Measurements from ENCODE around the gene FRAT1.

DNA sequence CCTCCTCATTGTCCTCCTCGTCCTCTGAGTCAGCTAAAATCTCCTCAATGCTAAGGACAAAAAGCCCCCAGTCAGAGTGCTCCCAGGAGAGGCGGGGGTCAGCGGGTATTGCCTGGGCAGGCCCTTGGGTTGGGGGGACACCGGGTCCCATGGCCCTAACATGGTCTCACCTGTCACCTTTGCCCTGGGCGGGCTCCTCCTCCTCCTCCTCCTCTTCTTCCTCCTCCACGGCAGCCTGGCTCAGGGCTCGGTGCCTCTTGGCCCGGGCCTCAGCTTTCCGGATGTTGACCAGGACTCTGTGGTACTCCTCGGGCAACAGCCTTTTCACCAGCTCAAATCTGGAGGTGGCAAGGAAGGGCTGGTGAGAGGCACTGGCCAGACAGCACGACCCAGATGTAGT, 47.5 kb downstream of the FRAT1 start:
- TF ChIP-seq FOS (IDR thresholded peaks at IDR 0.05; ENCODE audit: borderline replicate concordance, insufficient read depth, low read length) (no peak), POLR2A (IDR thresholded peaks at IDR 0.05; ENCODE audit: low read depth, low read length) (no peak), EZH2 (IDR thresholded peaks at IDR 0.05; ENCODE audit: borderline replicate concordance, low read depth, low read length, severe bottlenecking) (no peak)
- TF ChIP-seq, protein P1, sequence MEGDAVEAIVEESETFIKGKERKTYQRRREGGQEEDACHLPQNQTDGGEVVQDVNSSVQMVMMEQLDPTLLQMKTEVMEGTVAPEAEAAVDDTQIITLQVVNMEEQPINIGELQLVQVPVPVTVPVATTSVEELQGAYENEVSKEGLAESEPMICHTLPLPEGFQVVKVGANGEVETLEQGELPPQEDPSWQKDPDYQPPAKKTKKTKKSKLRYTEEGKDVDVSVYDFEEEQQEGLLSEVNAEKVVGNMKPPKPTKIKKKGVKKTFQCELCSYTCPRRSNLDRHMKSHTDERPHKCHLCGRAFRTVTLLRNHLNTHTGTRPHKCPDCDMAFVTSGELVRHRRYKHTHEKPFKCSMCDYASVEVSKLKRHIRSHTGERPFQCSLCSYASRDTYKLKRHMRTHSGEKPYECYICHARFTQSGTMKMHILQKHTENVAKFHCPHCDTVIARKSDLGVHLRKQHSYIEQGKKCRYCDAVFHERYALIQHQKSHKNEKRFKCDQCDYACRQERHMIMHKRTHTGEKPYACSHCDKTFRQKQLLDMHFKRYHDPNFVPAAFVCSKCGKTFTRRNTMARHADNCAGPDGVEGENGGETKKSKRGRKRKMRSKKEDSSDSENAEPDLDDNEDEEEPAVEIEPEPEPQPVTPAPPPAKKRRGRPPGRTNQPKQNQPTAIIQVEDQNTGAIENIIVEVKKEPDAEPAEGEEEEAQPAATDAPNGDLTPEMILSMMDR (IDR thresholded peaks at IDR 0.05; ENCODE audit: extremely low read depth in 1 of 2, insufficient read depth in 1 of 2, low read depth in 1 of 2, low read length in 2 of 2): no peak
- TF ChIP-seq, protein P2, sequence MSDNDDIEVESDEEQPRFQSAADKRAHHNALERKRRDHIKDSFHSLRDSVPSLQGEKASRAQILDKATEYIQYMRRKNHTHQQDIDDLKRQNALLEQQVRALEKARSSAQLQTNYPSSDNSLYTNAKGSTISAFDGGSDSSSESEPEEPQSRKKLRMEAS (IDR thresholded peaks at IDR 0.05; ENCODE audit: insufficient read depth, insufficient read length): no peak

Data from endothelial cell of umbilical vein (primary cell).